Subcutaneous adipose tissue (tissue), 4 donors: ENCODE data around the gene UBE2K. TPM values are rescaled to one million over a fixed set of nuclear protein-coding genes. Genes with fewer than 3 reads are reported as not detected.

Experiments
- CTCF ChIP-seq: fragments of 450-650 bp; IDR thresholded peaks from one replicate; pipeline ENCODE4 v1.5.1; 2016; ENCODE audit warnings: low read depth, mild to moderate bottlenecking, control low read depth, antibody characterized with exemption, moderate library complexity
- total RNA-seq, 4 donors: library from RNA; depleted of rRNA; stranded (reverse); fragments of >200 nt; gene quantifications; one replicate each; pipeline ENCODE4 v1.1.0, GENCODE V29; 2016

UBE2K gene
- total RNA-seq, 4 donors from 2014 or later = 25.8 to 44.3 (median 30.3) TPM

GRCh38 chr4:39758176-39758575 is 60.2 kb downstream of the UBE2K start:
- TF ChIP-seq CTCF = no peak

GRCh38 chr4:39759569-39759968 is 61.6 kb downstream of the UBE2K start:
- TF ChIP-seq CTCF = no peak

GRCh38 chr4:39761005-39761667 is 63.2 kb downstream of the UBE2K start:
- TF ChIP-seq CTCF = no peak

GRCh38 chr4:39763714-39764572 is 66.0 kb downstream of the UBE2K start:
- TF ChIP-seq CTCF = no peak

GRCh38 chr4:39770005-39770404 is 72.1 kb downstream of the UBE2K start:
- no peak for TF ChIP-seq CTCF

GRCh38 chr4:39770471-39770870 is 72.5 kb downstream of the UBE2K start:
- no peak for TF ChIP-seq CTCF

GRCh38 chr4:39770969-39771724 is 73.2 kb downstream of the UBE2K start:
- TF ChIP-seq CTCF = no peak
